UCSD-AML1 (cell line): ENCODE data around the gene CRYGB.
"Not testable (repeated sequence)": the region's sequence is repeated elsewhere in the genome, so short reads cannot be mapped to it uniquely, and the experiment has no call there.

Source experiments
- DNase-seq: peaks from one replicate; lab custom pipeline; 2025; ENCODE audit not compliant: unreplicated experiment; lab: John Stamatoyannopoulos, UW

The CRYGB gene

DNA sequence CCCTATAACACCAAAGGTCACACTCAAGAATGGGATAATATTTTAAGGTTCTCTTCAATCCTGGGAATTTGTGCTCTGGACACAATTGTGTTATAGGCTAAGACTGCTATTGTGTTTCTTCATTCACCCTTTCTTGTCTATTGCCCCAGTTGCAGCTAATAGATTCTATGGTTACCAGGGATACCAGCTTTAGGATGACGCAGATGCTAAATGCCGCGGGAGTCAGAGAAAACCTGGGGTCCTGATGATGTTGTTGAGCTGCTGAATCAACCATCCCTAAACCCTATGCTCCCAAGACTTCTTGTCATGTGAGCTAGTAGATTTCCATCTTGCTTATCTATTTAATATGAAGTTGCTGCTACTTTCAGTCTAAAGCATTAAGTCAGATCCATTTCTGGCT is 27.0 kb downstream of the CRYGB start:
- no peak for DNase-seq

GRCh38 chr2:208117390-208117789 is 28.6 kb downstream of the CRYGB start:
- DNase-seq = not testable (repeated sequence)

DNA sequence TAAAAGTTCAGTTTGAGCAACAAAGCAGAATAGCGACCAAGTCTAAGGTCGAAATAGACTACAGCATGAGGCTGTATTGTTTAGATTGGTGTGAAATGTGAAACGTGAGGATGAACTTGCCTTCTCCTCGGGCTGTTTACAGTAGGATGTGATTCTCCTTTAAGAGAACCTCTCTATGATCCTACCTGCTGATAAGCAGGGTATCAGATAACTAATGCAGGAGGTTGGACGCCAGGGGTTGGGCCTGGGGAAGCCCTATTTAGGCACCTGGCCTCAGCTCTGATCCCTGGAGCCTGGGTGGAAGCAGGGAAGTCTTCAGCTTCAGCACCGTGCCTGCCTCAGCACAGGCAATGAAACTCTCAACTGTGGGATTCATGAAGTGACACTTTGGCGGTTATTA is 33.0 kb downstream of the CRYGB start:
- DNase-seq = no peak

DNA sequence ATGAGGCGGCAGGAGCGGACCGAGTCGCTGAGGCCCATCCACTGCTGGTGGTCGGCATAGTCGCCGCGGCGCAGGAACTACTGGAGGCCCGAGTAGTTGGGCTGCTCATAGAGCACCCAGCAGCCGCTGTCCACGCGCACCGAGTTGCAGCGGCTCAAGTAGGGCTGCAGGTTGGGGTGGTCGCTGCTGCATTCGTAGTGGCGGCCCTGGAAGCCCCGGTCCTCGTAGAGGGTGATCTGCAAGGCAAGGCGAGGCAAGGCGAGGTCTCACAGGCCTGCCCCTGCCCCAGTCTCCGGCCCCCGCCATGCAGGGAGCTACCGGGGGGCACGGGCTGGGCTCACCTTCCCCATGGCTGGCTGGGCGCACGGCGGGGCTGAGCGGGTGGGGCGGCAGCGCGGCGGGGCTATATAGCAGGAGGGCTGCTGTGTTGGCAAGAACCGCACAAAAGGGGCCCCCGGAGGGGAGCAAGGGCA is 33.6 kb downstream of the CRYGB start:
- DNase-seq = not testable (repeated sequence)

- DNase-seq = no peak
Observed at GRCh38 chr2:208103616-208104015, 42.3 kb downstream of the CRYGB start.

DNA sequence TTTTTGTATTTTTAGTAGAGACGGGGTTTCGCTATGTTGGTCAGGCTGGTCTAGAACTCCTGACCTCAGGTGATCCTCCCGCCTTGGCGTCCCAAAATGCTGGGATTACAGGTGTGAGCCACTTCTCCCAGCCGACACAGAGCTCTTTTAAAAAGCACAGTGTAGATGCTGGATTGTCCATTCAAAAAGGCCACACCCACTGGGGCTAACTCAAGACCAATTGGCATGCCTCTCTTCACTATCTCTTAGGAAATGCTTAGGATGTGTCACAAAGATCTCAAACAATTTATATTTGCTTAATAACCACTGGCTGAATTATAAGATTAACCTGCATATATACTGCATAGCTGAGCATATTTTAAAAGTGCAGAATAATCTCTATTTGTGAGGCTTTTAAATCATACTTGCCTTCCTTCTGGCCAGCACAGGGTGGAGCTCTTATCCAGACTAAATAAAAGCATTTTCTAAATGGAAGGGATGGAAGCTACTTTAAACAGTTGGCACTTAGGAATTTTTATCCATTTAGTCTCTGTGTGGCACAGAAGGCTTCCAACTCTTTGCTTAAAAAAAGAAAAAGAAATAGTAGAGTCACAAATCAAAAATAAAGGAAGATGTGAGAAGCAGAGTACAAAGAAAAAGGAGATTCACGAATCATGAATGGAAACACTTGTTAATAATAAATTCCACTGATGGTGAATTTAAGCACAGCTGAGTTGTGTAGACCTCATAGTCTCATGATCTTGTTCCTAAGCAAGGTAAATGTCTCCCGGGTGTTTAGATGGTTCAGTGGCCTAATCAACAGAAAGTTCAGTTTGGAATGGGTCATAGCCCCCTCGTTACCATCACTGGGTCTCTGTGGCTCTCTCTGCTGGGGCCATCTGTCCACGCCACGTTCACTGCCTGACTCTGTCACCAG is 44.0 kb downstream of the CRYGB start:
- no peak for DNase-seq

DNA sequence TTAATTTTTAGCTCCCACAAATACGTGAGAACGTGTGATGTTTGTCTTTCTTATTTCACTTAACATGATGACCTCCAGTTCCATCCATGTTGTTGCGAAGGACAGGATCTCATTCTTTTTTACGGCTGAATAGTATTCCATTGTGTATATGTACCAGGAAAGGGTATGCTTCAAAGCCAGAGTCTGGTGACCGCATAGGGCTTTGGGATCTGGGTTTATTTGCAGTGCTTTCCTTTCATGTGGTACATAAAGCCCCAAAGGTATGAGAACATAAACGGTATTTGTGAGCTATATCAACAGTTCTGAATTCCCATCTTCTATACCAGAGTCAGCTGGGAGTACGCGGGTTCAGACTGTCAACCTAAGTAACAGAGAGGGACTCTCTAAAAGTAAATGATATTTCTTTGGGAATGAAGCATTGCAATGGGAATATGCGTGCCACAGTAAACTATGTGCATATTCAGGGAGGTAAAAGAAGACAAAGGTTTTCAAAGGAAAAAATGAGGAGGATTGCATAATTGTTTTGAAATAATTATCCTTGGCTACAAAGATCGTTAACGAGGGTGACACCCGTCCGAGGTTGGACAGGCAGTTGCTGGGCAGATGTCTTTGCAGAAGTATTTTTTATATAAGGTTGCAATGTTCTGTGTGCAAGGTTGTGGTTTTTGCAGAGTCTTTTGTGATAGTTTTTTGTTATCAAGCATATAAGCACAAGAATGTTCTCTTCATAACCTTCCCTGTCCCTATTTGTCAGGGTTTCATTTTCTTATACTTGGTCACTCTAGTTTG is 46.1 kb downstream of the CRYGB start:
- no peak for DNase-seq

DNA sequence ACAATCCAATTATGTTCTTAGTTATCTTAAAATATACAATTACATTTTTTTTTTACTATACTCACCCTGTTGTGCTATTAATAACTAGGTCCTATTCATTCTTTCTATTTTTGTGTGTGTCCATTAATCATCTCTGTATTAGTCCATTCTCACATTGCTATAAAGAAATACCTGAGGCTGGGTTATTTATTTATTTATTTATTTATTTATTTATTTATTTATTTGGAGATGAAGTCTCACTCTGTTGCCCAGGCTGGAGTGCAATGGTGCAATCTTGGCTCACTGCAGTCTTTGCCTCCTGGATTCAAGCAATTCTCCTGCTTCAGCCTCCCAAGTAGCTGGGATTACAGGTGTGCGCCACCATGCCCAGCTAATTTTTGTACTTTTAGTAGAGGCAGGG is 47.3 kb downstream of the CRYGB start:
- not testable (repeated sequence) for DNase-seq

- DNase-seq = no peak
Observed at GRCh38 chr2:208098267-208098666, 47.7 kb downstream of the CRYGB start.

GRCh38 chr2:208097801-208098200 is 48.2 kb downstream of the CRYGB start:
- DNase-seq = no peak

DNA sequence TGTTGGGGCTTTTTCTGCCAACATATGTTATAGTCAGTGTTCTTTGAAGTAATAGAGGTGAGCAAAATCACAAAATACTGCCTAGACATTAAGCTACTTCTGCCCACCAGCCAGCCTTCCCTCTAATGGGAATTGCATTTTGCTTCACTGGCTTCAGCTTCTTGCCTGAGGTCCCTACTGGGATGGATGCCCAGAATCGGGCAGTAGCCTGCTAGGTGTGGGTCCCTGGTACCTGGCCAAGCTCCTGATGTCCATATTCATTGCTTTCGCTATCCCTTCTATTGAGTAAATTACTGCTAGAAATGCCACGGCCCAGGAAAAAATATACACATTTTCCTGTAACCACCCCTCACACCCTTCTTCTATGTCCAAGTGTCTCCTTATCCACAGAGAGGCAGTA is 48.6 kb downstream of the CRYGB start:
- no peak for DNase-seq

- no peak for DNase-seq
Observed at GRCh38 chr2:208096080-208096479, 49.9 kb downstream of the CRYGB start.

DNA sequence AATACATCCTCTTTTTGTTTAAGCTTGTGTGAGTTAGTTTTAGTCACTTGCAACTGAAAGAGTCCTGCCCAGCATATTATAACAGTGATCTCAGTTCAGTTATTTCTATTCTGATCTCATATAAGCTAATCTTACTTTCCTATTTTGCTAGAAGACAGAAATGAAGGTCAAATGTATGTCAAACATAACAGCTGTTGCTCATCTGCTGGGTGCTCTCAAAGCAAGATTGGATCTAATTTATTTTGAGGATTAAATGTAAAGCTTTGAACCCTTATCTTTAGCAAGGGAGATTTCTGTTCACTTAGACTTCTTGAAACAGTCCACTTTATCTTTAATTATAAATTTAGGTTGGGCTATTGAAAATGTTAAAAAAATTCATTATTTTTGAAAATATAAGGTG is 52.8 kb downstream of the CRYGB start:
- no peak for DNase-seq
